HCT116 (cell line): Measurements from ENCODE around the gene CSRP1. TPM values are rescaled to one million over a fixed set of nuclear protein-coding genes. Genes with fewer than 3 reads are reported as not detected.

Experiments
- ATAC-seq: fragments of 200-7000 bp; cut with Tn5 transposase; 2 replicates; pipeline ENCODE4 v1.9.1; 2020; ENCODE audit warnings: mild to moderate bottlenecking, moderate library complexity
- BruUV-seq: library from RNA; stranded (reverse); fragments of 400-500 nt; replicated peaks from 2 replicates; lab custom pipeline; 2021; lab: Mats Ljungman, UMichigan
- CTCF ChIA-PET: fragments of 300-600 bp; sonication (Branson Sonifier 250); formaldehyde crosslinking; loops from one replicate; lab custom pipeline; 2021; ENCODE audit warnings: antibody characterized with exemption; lab: Charles Lee
- POLR2A ChIA-PET: fragments of 300-600, 350-600 bp; sonication (Branson Sonifier 250); formaldehyde crosslinking; loops from one replicate; lab custom pipeline; 2021; ENCODE audit warnings: antibody characterized with exemption; lab: Charles Lee
- RAD21 ChIA-PET, 2 experiments: fragments of 300-600 bp; sonication (Branson Sonifier 250); formaldehyde crosslinking; loops; one replicate each; lab custom pipeline; 2023; ENCODE audit warnings: low total read pairs in 2 of 2; ENCODE audit not compliant: uncharacterized antibody in 2 of 2, unreplicated experiment in 2 of 2, low non-redundant PET in 1 of 2; lab: Charles Lee
- DNase-seq: peaks from one replicate; pipeline ENCODE4 v3.0.0-alpha.2; 2010; ENCODE audit warnings: low read depth, low spot score
- H2AFZ ChIP-seq: fragments of 200-600 bp; shearing (Covaris generic), sonication (generic); 2 replicates; pipeline ENCODE4 v1.6.1; 2017; ENCODE audit warnings: low read depth, mixed run types, mixed read lengths, antibody characterized with exemption, low read length; ENCODE audit not compliant: poor library complexity, severe bottlenecking
- H3K27ac ChIP-seq: 2 replicates; pipeline ENCODE4 v1.5.1; 2012; ENCODE audit warnings: low read depth, low read length
- H3K27me3 ChIP-seq: fragments of 200-600 bp; sonication (generic); 2 replicates; pipeline ENCODE4 v1.6.1; 2016; ENCODE audit warnings: mixed run types, low read length, mixed read lengths; ENCODE audit not compliant: insufficient read depth
- H3K36me3 ChIP-seq, 2 experiments: fragments of 200-500 bp in 1 of 2; fragments of 200-600 bp in 1 of 2; sonication (Bioruptor generic) in 1 of 2; sonication (generic) in 1 of 2; 2 replicates each; pipeline versions ENCODE4 v1.5.1 to v1.6.1; 2014 to 2016; ENCODE audit warnings: low read length in 2 of 2, inconsistent platforms in 1 of 2, mixed read lengths in 1 of 2, mixed run types in 1 of 2; ENCODE audit not compliant: insufficient read depth in 2 of 2, control insufficient read depth in 1 of 2
- H3K4me1 ChIP-seq, 2 experiments: fragments of 200-600 bp in 1 of 2; sonication (generic) in 1 of 2; 2 replicates each; pipeline versions ENCODE4 v1.5.1 to v1.6.1; 2012 to 2017; ENCODE audit warnings: low read length in 2 of 2, inconsistent platforms in 1 of 2, mild to moderate bottlenecking in 1 of 2, mixed read lengths in 1 of 2, mixed run types in 1 of 2, moderate library complexity in 1 of 2; ENCODE audit not compliant: insufficient read depth in 2 of 2, control insufficient read depth in 1 of 2
- H3K4me2 ChIP-seq: fragments of 200-600 bp; sonication (generic); 2 replicates; pipeline ENCODE4 v1.6.1; 2017; ENCODE audit warnings: mixed run types, low read length, mixed read lengths
- H3K4me3 ChIP-seq, 2 experiments: fragments of 200-600 bp in 1 of 2; sonication (generic) in 1 of 2; replicated peaks in 1 of 2; 2 replicates each; pipeline ENCODE4 v1.5.1; 2011 to 2016; ENCODE audit warnings: low read length in 2 of 2, control low read depth in 1 of 2, low read depth in 1 of 2, mild to moderate bottlenecking in 1 of 2, mixed read lengths in 1 of 2, mixed run types in 1 of 2
- H3K79me2 ChIP-seq: fragments of 200-600 bp; sonication (generic); 2 replicates; pipeline ENCODE4 v1.6.1; 2017; ENCODE audit warnings: mild to moderate bottlenecking, mixed run types, low read length, moderate library complexity, mixed read lengths; ENCODE audit not compliant: insufficient read depth
- H3K9ac ChIP-seq: fragments of 200-600 bp; sonication (generic); 2 replicates; pipeline ENCODE4 v1.6.1; 2016; ENCODE audit warnings: low read length, mixed read lengths
- H3K9me2 ChIP-seq: fragments of 200-600 bp; sonication (generic), shearing (Covaris generic); 2 replicates; pipeline ENCODE4 v1.6.1; 2017; ENCODE audit warnings: mixed run types, mild to moderate bottlenecking, moderate library complexity; ENCODE audit not compliant: insufficient read depth
- H3K9me3 ChIP-seq, 2 experiments: fragments of 200-500 bp in 1 of 2; fragments of 200-600 bp in 1 of 2; sonication (Bioruptor generic) in 1 of 2; sonication (generic) in 1 of 2; 2 replicates each; pipeline ENCODE4 v1.6.1; 2014 to 2017; ENCODE audit warnings: low read length in 2 of 2, mixed read lengths in 2 of 2, inconsistent platforms in 1 of 2, low read depth in 1 of 2, mild to moderate bottlenecking in 1 of 2, mixed run types in 1 of 2, moderate library complexity in 1 of 2; ENCODE audit not compliant: control insufficient read depth in 1 of 2, insufficient read depth in 1 of 2
- H4K20me1 ChIP-seq: fragments of 200-600 bp; sonication (generic), shearing (Covaris generic); 2 replicates; pipeline ENCODE4 v1.6.1; 2017; ENCODE audit warnings: mixed run types, mild to moderate bottlenecking, moderate library complexity; ENCODE audit not compliant: insufficient read depth
- ATF3 ChIP-seq: IDR thresholded peaks from 2 replicates; pipeline ENCODE4 v1.6.1; 2012
- CBX3 ChIP-seq: IDR thresholded peaks from 2 replicates; pipeline ENCODE4 v1.6.1; 2012; ENCODE audit warnings: low read depth
- CEBPB ChIP-seq: IDR thresholded peaks from 2 replicates; pipeline ENCODE4 v1.6.1; 2012; ENCODE audit warnings: low read depth
- CTCF ChIP-seq, 3 experiments: fragments of 200-600 bp in 1 of 3; sonication (generic) in 1 of 3; IDR thresholded peaks in 2 of 3; conservative IDR thresholded peaks in 1 of 3; 2 replicates each; pipeline ENCODE4 v1.5.1; 2012 to 2017; ENCODE audit warnings: low read depth in 2 of 3, low read length in 2 of 3, antibody characterized with exemption in 1 of 3, borderline replicate concordance in 1 of 3, control low read depth in 1 of 3, mild to moderate bottlenecking in 1 of 3, mixed read lengths in 1 of 3, mixed run types in 1 of 3, moderate library complexity in 1 of 3; ENCODE audit not compliant: insufficient read depth in 1 of 3
- ELF1 ChIP-seq: IDR thresholded peaks from 2 replicates; pipeline ENCODE4 v1.6.1; 2012; ENCODE audit warnings: low read depth, borderline replicate concordance
- EZH2phosphoT487 ChIP-seq: fragments of 200-600 bp; IDR thresholded peaks from 2 replicates; pipeline ENCODE4 v1.6.1; 2018; ENCODE audit warnings: antibody characterized with exemption, borderline replicate concordance
- FOSL1 ChIP-seq: IDR thresholded peaks from 2 replicates; pipeline ENCODE4 v1.6.1; 2012; ENCODE audit warnings: low read depth
- POLR2A ChIP-seq: IDR thresholded peaks from 2 replicates; pipeline ENCODE4 v1.7.0; 2011; ENCODE audit warnings: borderline replicate concordance; ENCODE audit not compliant: insufficient read depth, insufficient read length; ENCODE audit errors: extremely low read depth
- POLR2AphosphoS5 ChIP-seq: IDR thresholded peaks from 2 replicates; pipeline ENCODE4 v1.6.1; 2011; ENCODE audit warnings: mild to moderate bottlenecking, low read depth, low read length, moderate library complexity
- RAD21 ChIP-seq: IDR thresholded peaks from 2 replicates; pipeline ENCODE4 v1.6.1; 2012; ENCODE audit warnings: low read depth, mild to moderate bottlenecking
- REST ChIP-seq: IDR thresholded peaks from 2 replicates; pipeline ENCODE4 v1.6.1; 2012; ENCODE audit warnings: low read depth
- TCF7L2 ChIP-seq: IDR thresholded peaks from 2 replicates; pipeline ENCODE4 v1.7.0; 2011; ENCODE audit warnings: borderline replicate concordance, inconsistent platforms; ENCODE audit not compliant: insufficient read depth, insufficient read length; ENCODE audit errors: extremely low read depth
- ZBTB33 ChIP-seq: IDR thresholded peaks from 2 replicates; pipeline ENCODE4 v1.6.1; 2011; ENCODE audit warnings: mild to moderate bottlenecking, low read length, moderate library complexity; ENCODE audit not compliant: insufficient replicate concordance; ENCODE audit errors: extremely low read depth
- ZNF274 ChIP-seq: fragments of 200-500 bp; sonication (Bioruptor generic); IDR thresholded peaks from 2 replicates; pipeline ENCODE4 v1.6.1; 2014; ENCODE audit warnings: mild to moderate bottlenecking, low read depth, low read length, inconsistent platforms
- intact Hi-C: fragments of 100-400 bp; cut with micrococcal nuclease; formaldehyde crosslinking; loops from 2 replicates; pipeline ENCODE4 v1.10.0; 2022
- total RNA-seq: library from RNA; stranded (reverse); gene quantifications from one replicate; pipeline ENCODE4 v1.2.1, GENCODE V29; 2021; ENCODE audit not compliant: unreplicated experiment

CSRP1 gene
- total RNA-seq, 1 experiment from 2014 or later = 51.7 TPM

- no peak for TF ChIP-seq CTCF (IDR thresholded peaks at IDR 0.05 in 2 of 3, conservative IDR thresholded peaks at IDR 0.05 in 1 of 3; ENCODE audit: borderline replicate concordance in 1 of 3, insufficient read depth in 1 of 3, low read depth in 2 of 3, low read length in 2 of 3)
- no peak for TF ChIP-seq TCF7L2
- TF ChIP-seq CEBPB = no peak
- TF ChIP-seq EZH2phosphoT487 = no peak
Observed at GRCh38 chr1:201528631-201529252, 21.8 kb upstream of the CSRP1 start (continued).

GRCh38 chr1:201527879-201528278, 21.0 kb upstream of the CSRP1 start:
- TF ChIP-seq ZBTB33 (no peak), ZNF274 (no peak), POLR2A (no peak), FOSL1 (no peak), TCF7L2 (no peak), REST (no peak), POLR2AphosphoS5 (no peak), ELF1 (no peak), CBX3 (no peak), ATF3 (no peak), RAD21 (no peak)
- ChIA-PET POLR2A (no interaction called here), CTCF (interaction anchor here (0.7 to 1.2 kb wide), 2 partner anchors 15 to 265 kb away, joined by 3 read pairs; no protein-coding TSS in a partner anchor), RAD21 (no interaction called here)
- intact Hi-C loops = no loop called here
- DNase-seq (no peak), ATAC-seq (no peak)
- Histone ChIP-seq H3K4me2 (no peak overlapping the region), H3K4me1 (no peaks in the 10 kb centered on the region), H3K36me3 (no peaks in the 10 kb centered on the region), H4K20me1 (no peaks in the 10 kb centered on the region), H3K9me3 (no peaks in the 10 kb centered on the region), H3K79me2 (no peaks in the 10 kb centered on the region), H3K27ac (no peak overlapping the region), H3K4me3 (no peak overlapping the region), H2AFZ (no peak overlapping the region), H3K9ac (no peak overlapping the region), H3K9me2 (no peaks in the 10 kb centered on the region), H3K27me3 (no peaks in the 10 kb centered on the region)
- no TSS peak for BruUV-seq
